ENCODE results near the gene TAF1C.

GRCh38 chr16:84207251-84207650 lies 20.4 kb upstream of the TAF1C start:
- TF ChIP-seq CTCF (conservative IDR thresholded peaks at IDR 0.05) (no peak), ZFX (IDR thresholded peaks at IDR 0.05) (no peak)
